GM20000 (cell line): Measurements from ENCODE around the gene DGKI.

ENCODE experiments used
- DNase-seq: peaks from one replicate; pipeline ENCODE4 v3.0.0; 2012; ENCODE audit warnings: low spot score
- CTCF ChIP-seq: IDR thresholded peaks from 2 replicates; pipeline ENCODE4 v1.5.1; 2012; ENCODE audit warnings: mild to moderate bottlenecking, control low read depth; ENCODE audit errors: extremely low read depth, missing control alignments

Gene DGKI

GRCh38 chr7:137871170-137871915 is 24.6 kb upstream of the DGKI start:
- TF ChIP-seq CTCF, result no peak
- no peak for DNase-seq

- TF ChIP-seq CTCF, result no peak
- DNase-seq, result no peak
These were observed 23.9 kb upstream of the DGKI start for GRCh38 chr7:137870684-137871083.

- no peak for TF ChIP-seq CTCF
- DNase-seq, result no peak
These were observed 23.3 kb upstream of the DGKI start for GRCh38 chr7:137870078-137870477.

GRCh38 chr7:137869260-137869659 is 22.5 kb upstream of the DGKI start:
- no peak for DNase-seq
- TF ChIP-seq CTCF, result no peak

GRCh38 chr7:137867289-137867688 is 20.5 kb upstream of the DGKI start:
- DNase-seq, result no peak
- no peak for TF ChIP-seq CTCF

- DNase-seq, result no peak
- no peak for TF ChIP-seq CTCF
These were observed 19.0 kb upstream of the DGKI start for GRCh38 chr7:137865764-137866163.

- no peak for TF ChIP-seq CTCF
- no peak for DNase-seq
These were observed 16.2 kb upstream of the DGKI start for GRCh38 chr7:137862964-137863363.
